ENCODE measurements around the gene SYNJ1.
"Not testable (repeated sequence)": the region's sequence is repeated elsewhere in the genome, so short reads cannot be mapped to it uniquely, and the experiment has no call there.

SYNJ1 gene, protein sequence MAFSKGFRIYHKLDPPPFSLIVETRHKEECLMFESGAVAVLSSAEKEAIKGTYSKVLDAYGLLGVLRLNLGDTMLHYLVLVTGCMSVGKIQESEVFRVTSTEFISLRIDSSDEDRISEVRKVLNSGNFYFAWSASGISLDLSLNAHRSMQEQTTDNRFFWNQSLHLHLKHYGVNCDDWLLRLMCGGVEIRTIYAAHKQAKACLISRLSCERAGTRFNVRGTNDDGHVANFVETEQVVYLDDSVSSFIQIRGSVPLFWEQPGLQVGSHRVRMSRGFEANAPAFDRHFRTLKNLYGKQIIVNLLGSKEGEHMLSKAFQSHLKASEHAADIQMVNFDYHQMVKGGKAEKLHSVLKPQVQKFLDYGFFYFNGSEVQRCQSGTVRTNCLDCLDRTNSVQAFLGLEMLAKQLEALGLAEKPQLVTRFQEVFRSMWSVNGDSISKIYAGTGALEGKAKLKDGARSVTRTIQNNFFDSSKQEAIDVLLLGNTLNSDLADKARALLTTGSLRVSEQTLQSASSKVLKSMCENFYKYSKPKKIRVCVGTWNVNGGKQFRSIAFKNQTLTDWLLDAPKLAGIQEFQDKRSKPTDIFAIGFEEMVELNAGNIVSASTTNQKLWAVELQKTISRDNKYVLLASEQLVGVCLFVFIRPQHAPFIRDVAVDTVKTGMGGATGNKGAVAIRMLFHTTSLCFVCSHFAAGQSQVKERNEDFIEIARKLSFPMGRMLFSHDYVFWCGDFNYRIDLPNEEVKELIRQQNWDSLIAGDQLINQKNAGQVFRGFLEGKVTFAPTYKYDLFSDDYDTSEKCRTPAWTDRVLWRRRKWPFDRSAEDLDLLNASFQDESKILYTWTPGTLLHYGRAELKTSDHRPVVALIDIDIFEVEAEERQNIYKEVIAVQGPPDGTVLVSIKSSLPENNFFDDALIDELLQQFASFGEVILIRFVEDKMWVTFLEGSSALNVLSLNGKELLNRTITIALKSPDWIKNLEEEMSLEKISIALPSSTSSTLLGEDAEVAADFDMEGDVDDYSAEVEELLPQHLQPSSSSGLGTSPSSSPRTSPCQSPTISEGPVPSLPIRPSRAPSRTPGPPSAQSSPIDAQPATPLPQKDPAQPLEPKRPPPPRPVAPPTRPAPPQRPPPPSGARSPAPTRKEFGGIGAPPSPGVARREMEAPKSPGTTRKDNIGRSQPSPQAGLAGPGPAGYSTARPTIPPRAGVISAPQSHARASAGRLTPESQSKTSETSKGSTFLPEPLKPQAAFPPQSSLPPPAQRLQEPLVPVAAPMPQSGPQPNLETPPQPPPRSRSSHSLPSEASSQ (N-terminal part only)

DNA sequence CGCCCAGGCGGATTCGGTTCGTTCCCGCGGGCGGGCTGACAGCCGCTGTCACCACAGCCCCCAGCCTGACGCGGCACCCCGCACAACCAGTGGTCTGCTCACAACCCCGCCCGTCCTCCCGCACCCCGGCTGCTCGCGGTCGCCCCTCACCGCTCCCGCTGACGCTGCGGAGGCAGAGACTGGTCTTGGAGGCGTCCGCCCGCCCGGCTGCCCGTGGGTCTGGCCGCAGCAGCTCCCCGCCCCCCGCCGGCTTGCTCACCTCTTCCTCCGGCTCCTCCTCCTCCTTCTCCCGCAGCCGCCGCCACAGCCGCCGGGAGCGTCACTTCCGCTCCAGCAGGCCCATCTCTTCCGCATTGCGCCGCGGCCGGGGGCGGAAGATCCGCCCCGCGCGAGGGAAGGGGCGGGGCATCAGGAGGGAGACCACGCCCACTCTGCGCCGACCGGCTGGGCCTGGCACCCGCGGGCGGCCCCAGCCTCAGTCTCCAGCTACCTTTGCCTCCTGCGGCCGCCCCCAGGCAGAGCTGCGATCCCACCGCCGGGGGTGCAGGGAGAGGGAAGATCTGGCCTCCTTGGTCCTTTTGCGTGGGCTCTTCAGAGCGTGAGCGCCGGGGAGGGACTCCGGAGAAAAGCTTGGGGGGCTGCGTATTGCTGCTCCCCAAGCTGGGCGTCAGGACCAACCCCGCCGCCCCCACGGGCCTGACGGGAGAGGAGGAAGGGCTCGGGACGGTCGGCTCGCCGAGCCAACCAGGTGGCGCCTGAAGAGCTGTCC is at the start of gene SYNJ1:
Gene SYNJ1, minus strand, starts transcription at position 327 of the 769 bp plus-strand sequence. CDS start 1,118 bp downstream, outside the sequence.
- peak; percentile 63 for DNase-seq (ENCODE audit: low read depth)

DNA sequence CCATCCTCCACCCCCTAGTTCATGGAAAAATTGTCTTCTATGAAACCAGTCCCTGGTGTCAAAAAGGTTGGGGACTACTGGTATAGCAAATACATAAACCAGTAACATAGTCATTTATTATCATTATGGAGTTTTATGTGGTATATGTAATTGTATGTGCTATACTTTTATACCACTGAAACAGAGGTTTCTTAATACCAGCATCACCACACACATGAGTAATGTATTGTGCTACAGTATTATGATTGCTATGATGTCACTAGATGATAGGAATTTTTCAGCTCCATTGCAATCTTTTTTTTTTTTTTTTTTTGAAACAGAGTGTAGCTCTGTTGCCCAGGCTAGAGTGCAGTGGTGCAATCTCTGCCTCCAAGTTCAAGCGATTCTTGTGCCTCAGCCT is 49.5 kb upstream of the SYNJ1 start:
- no peak for DNase-seq (ENCODE audit: low read depth)

DNA sequence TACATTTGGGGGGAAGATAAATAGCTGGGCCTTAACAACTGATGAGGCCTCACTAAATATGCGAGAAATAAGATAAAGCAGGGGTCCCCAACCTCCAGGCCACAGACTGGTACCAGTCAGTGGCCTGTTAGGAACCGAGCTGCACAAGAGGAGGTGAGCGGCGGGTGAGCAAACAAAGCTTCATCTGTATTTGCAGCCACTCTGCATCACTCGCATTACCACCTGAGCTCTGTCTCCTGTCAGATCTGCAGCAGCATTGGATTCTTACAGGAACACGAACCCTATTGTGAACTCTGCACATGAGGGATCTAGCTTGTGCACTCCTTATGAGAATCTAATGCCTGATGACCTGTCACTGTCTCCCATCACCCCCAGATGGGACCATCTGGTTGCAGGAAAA is 48.9 kb upstream of the SYNJ1 start:
- no peak for DNase-seq (ENCODE audit: low read depth)

DNA sequence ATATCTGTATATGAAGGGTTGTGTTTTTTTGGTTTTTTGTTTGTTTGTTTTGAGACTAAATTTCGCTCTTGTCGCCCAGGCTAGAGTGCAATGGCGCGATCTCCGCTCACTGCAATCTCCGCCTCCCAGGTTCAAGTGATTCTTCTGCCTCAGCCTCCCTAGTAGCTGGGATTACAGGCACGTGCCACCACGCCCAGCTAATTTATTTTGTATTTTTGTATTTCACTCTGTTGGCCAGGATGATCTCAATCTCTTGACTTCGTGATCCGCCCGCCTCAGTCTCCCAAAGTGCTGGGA is 45.2 kb upstream of the SYNJ1 start:
- DNase-seq (ENCODE audit: low read depth) = not testable (repeated sequence)

DNA sequence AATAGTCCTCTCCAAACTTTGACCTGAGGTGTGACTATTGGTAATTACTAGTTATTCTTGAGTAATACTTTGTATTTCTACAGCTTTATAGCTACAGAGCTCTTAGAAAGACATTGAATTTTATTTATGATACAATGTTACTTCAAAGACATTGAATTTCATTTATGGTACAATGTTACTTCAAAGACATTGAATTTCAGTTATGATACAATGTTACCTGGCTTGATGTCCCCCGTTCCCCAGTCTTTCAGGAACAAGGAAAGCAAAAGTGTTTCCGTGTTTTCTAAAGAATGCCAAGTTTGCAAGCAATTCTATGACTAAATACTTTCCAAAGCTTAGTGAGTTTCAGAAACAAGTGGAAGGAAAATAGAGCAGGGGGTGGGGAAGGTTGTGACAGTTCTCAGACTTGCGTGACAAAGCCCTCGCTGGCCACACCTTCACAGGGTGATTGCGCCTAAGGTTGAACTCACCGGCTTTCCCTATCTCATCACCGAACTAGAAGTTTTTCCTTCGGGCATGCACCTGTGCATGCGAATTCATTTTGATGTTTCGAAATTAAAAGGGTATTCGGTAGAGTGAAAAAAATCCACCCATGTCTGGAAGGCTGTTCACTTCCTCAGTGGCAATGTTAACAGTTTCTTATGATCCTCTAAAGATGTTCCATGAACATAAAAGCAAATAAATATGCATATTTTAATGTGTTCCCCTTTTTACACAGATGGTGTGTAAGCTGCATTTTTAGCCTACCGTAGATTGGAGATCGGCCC is 44.7 kb upstream of the SYNJ1 start:
- no peak for DNase-seq (ENCODE audit: low read depth)

DNA sequence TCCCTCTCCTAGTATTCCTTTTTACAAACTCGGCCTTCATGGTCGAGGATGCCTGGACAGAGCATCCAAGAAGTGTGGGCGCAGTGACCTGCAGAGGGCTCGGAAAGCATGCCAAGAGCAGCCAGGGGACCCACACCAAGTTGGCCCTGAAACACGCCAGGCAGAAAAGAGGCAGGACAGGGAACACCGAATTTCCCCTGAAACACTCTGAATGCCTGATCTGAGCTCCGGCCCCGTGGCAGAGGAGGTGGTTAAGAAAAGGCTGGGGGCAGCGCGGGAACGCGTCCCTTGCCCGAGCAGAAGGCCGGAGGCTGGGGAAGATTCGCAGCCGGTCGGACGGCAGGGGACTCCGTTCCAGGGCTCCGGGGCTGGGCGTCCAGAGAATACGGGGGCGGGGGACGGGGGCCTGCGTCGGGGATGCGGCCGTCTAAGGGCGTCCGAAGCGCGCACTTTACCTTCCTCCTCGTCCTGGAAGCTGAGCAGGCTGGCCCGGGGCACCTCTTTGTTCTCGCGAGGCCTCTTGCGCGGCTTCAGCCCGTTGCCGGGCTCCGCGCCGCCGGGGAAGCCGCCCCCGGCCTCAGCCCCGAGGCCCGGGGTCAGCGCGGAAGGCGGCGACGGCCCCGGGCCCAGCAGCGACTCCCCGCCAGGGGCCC is 43.2 kb upstream of the SYNJ1 start:
- peak; percentile 14 for DNase-seq (ENCODE audit: low read depth)

DNA sequence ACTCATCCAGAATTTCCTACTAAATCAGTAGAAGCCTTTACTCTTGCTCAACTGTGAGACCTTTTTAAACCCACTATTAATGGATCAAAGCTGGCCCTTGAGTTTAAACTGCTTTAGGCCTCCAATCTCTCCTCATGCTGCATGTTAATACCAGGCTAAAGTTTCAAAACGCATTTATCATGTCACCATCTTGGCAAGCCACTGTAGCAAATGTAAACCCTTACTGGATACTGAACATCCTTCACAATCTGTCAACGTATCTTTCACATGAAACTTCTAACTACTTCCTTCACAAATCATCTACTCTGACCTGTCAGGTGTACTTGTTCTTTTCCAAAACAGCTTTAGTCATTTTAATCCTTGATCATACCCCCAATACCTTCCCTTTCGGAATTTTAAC is 40.7 kb upstream of the SYNJ1 start:
- DNase-seq (ENCODE audit: low read depth) = no peak

DNA sequence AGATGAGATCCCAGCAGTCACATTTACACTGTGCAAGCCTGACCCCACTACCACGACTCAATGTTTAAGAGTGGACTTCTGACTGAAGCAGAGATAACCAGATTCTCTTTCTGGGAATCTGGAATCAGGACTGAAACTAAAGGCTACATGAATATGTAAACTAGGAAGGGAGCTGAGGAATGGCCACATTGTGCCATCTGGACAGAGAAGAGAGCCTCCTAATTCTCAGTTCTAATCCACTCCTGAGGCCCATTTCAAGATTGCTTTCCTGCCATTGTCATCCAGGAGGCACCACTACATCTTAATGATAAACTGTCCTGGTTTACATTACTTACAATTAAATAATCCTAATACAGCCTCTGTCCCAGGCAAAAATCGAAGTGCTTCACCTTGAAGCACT is 37.2 kb upstream of the SYNJ1 start:
- no peak for DNase-seq (ENCODE audit: low read depth)

DNA sequence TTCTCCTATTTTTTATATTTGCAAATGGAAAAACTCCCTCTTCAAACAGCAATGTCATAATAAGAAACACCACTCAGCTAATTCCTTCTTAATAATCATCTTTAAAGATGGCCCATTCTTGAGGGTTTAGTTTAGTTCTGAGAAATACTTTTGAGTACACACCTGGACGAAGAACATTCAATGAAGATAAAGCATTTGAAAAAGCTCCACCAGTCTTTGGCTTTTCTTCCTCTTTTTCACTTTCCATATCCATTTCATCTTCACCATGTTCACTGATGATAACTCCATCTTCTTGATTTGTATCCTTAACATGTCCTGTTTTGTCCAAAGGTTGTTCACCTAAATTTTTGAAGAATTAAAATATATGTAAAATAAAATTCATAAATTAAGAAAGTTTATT is 36.4 kb upstream of the SYNJ1 start:
- DNase-seq (ENCODE audit: low read depth) = no peak

DNA sequence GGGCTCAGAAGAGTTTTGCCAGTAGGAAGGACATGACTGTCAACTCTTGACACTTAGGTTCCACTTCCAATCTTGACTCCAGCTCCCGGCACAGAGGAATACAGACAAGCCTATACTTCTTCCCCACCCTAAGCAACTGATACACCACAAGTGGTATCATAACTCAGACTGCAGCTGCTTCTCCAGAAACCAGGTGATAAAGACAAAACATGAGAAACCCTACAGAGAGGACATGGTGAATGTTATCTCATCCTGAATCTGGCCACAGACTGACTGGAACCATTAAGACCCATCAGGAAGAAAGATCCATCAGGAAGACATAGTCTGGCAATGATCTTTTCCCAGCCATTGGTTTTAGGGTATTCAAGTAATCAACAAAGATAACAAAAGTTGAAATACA is 30.0 kb upstream of the SYNJ1 start:
- DNase-seq (ENCODE audit: low read depth) = no peak

DNA sequence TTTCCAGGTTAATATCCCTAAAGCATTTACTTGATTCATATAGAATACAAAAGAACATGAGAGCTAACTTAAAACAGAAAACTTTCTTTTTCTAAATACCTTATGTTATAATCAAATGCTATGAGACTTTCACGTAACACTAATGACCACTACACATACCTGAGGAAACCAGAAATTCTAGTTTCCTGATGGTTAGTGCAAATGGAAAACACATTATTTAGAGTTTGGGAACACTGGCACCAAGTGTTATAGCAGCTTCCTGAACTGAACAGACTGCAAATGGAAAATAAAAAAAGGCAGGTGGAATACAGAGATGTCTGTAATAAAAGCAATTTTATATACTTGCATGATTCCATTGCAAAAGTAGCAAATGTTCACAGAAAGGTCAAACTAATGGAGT is 28.3 kb upstream of the SYNJ1 start:
- DNase-seq (ENCODE audit: low read depth) = no peak

DNA sequence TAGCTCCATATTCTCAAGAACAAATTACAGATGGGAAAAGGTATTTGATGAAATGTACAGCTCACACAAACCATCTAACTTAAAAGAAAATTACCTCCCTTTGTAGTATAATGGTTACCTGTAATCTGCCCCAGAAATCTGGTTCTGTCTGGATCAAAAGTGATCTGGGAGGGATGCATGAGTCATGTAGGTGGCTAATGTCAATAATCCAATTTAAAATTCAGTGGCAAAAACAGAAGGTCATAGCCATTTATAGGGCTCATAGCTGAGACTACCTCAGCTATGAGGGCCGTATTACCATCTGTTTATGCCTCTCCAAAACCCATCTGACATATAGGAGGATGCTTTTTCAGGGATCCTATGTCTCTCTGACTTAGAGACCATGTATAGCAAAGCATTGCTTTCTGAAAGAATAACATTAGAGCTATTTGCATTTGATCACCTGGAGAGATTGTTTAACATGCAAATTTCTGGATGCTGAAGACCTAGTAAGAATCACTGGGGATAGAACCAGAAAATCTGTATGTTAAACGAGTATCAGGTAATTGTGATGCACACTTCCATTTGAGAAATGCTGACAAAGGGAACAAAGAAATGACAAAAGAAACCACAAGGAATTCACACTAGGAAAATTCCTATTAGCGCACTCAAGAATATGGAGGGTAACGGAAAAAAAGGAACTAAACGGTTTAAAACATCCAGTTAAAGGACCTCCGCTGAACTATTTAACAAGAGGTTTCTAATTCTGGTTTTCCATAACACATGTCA is 26.2 kb upstream of the SYNJ1 start:
- DNase-seq (ENCODE audit: low read depth) = no peak

DNA sequence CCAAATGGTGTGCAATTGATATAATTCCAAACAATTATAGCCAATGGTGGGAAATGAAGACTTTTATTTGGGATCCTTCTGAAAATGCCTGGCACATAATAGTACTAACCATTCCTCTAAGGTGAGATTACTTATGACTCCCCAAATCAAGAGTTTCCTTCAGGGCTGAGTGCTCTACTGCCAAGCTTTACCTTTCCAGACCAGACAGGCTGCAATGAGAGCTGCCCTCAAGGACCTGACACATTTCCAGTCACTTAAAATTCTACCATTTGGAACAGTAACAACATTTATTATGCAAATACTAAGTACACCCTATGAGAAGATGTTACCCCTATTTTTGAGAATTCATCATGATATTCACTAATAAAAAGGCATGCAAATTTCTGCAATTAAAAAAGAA is 22.6 kb upstream of the SYNJ1 start:
- no peak for DNase-seq (ENCODE audit: low read depth)

DNA sequence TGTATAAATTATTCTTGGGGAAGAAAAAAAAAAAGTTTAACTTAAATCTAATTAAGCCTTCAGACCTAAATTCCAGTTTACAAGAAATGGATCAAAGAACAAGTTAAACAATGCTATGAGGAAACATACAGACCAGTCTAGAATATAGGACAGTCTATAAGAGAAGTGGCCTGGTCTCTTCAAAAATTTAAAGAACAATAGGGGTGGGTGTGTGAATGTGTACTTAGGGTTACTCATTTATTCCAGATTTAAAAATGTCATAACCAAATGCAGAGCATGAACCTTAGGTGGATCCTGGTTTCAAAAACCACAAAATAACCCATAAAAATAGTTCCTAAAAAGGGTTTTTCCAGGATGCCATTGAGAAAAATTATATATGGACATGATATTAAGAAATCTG is 21.8 kb upstream of the SYNJ1 start:
- DNase-seq (ENCODE audit: low read depth) = no peak

DNA sequence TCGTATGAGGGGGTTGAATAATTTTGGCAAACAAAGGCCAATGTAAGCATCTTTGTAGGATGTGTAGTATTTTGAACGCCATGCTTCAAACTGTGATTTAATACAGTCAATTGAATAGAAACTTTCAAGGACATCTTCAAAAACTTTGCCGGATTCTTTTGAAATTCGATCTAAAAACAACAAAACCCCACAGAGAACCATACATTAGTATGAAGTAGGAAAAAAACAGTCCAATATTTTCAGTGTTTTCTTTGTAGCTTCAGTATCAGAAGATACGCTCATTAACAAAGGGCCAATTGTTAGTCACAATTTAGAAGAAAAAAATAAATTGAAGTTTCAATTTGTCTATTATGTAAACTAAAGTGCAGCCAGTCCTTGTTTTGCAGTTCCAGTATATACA is 20.7 kb upstream of the SYNJ1 start:
- no peak for DNase-seq (ENCODE audit: low read depth)

DNA sequence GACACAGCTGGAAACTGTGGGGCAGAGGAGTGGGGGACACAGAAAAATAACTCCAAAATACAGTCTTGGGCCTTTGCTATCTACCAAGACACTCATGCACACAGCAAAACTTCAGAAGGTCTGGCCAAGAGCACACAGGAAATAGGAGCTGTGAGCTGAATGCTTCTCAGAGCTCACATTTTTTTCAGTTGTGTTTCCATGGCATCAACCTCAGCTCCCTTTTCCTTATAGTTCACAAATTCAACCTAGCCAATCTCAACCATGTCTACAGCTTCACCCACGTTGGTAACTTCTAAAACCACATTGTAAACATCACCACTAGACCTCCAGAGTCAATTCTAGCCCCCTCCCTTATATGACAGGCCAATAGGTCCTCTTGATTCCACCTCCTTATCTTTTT is 19.6 kb upstream of the SYNJ1 start:
- no peak for DNase-seq (ENCODE audit: low read depth)

DNA sequence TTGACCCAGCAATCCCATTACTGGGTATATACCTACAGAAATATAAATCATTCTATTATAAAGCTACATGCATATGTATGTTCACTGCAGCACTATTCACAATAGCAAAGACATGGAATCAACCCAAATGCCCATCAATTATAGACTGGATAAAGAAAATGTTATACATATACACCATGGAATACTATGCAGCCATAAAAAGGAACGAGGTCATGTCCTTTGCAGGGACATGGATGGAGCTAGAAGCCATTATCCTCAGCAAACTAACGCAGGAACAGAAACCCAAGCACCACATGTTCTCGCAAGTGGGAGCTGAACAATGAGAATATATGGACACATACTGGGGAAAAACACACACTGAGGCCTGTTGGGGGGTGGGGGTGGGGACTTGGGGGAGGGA is 18.9 kb upstream of the SYNJ1 start:
- DNase-seq (ENCODE audit: low read depth) = not testable (repeated sequence)

DNA sequence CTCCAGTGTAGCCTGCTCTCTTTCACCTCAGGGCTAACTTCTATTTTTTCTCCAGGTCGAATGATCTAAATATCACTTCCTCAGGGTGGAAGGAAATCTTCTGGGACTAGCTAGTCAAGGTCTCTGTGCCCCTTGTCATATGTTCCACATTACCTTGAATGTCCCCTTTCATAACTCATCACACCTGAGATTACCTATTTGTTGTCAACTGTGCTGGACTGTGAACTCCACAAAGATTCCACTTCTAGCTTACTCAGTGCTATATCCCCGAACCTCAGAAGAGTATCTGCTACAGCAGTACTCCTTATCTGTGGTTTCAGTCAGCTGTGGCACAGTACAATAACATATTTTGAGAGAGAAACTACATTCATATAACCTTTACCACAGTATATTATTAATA is 14.6 kb upstream of the SYNJ1 start:
- no peak for DNase-seq (ENCODE audit: low read depth)

DNA sequence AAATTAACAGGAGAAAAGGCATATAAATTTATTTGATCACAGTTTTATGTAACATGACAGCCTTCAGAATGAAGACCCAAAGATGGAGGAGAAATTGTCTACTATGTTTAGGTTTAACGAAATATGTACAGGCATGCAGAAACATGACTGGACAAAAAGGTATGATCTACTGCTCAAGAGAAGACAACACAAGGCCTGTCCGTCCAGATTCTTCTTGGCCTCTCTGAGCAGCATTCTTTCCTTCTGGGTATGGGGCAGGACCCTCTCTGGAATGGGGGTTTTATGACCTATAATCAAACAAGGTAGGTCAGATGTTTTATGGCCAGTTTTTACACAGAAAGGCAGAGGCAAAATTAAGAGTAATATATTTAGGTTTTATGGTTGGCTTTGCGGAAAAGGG is 13.5 kb upstream of the SYNJ1 start:
- DNase-seq (ENCODE audit: low read depth) = no peak

DNA sequence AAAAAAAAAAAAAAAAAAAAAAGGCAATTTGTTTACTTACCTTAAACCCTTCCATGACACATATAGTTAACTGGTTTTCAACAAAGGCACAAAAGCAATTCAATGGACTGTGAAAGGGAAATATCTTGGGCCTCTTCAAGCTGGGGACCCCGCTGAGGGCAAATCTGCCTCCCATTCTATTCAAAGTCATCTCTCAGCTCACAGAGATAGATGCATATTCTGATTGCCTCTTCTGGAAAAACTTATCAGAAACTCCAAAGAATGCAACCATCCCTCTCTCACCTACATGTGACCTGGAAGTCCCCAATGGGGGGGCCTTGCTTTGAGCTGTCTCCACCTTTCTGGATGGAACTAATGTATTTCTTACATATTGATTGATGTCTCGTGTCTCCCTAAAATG is 12.1 kb upstream of the SYNJ1 start:
- DNase-seq (ENCODE audit: low read depth) = no peak

Data from HS-5 (cell line).